Ovary (tissue), 3 donors: Measurements from ENCODE around the gene CACNA1D.

Experiments
- EP300 ChIP-seq: sonication (generic); formaldehyde crosslinking; IDR thresholded peaks from one replicate; pipeline ENCODE4 v1.6.1; 2017; ENCODE audit warnings: antibody characterized with exemption
- POLR2A ChIP-seq: fragments of 450-650 bp; IDR thresholded peaks from one replicate; pipeline ENCODE4 v1.6.1; 2017; ENCODE audit warnings: antibody characterized with exemption, mild to moderate bottlenecking, moderate library complexity
- TF ChIP-seq, protein P1 (sequence below), 3 donors: fragments of 450-650 bp in 2 of 3; fragments of 200-600 bp in 1 of 3; IDR thresholded peaks; one replicate each; pipeline versions ENCODE4 v1.5.1 to v1.8.0; 2016 to 2022; ENCODE audit warnings: antibody characterized with exemption in 3 of 3, mild to moderate bottlenecking in 1 of 3
- donor health status: DM: no; HTN: no; CAD: no.

- TF ChIP-seq, protein P1, sequence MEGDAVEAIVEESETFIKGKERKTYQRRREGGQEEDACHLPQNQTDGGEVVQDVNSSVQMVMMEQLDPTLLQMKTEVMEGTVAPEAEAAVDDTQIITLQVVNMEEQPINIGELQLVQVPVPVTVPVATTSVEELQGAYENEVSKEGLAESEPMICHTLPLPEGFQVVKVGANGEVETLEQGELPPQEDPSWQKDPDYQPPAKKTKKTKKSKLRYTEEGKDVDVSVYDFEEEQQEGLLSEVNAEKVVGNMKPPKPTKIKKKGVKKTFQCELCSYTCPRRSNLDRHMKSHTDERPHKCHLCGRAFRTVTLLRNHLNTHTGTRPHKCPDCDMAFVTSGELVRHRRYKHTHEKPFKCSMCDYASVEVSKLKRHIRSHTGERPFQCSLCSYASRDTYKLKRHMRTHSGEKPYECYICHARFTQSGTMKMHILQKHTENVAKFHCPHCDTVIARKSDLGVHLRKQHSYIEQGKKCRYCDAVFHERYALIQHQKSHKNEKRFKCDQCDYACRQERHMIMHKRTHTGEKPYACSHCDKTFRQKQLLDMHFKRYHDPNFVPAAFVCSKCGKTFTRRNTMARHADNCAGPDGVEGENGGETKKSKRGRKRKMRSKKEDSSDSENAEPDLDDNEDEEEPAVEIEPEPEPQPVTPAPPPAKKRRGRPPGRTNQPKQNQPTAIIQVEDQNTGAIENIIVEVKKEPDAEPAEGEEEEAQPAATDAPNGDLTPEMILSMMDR (IDR thresholded peaks at IDR 0.05): no peak
- TF ChIP-seq EP300: no peak
- no peak for TF ChIP-seq POLR2A
Observed at GRCh38 chr3:53526704-53527055, 32.3 kb downstream of the CACNA1D start.
